ENCODE data around the gene CACNG6.

The CACNG6 gene

GRCh38 chr19:54041969-54042606, 50.7 kb downstream of the CACNG6 start:
- DNase-seq, result no peak

DNA sequence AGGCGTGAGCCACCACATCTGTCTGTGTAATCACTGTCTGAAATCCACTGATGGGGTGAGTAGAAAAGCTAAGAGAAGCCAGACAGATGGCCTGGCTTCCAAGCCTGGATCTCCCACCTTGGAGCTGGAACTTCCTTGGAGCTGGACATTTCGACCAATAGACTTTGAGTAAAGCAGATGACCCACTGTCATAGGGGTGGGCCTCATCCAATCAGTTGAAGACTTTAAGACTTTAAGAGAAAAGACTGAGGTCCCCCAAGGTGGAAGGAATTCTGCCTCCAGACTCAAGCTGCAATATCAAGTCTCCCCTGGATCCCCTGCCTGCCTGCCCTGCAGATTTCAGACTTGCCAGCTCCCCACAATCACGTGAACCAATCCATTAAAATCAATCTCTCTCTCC, 51.6 kb downstream of the CACNG6 start:
- no peak for DNase-seq

- no peak for DNase-seq
Measured at GRCh38 chr19:54045771-54046170, 54.3 kb downstream of the CACNG6 start.

GRCh38 chr19:54047616-54048015, 56.2 kb downstream of the CACNG6 start:
- DNase-seq, result no peak

Data from hypothalamus (tissue), 51 donors.